SJSA1 (cell line): ENCODE results near the gene CPSF4L. TPM values are rescaled to one million over a fixed set of nuclear protein-coding genes. Genes with fewer than 3 reads are reported as not detected.
A peak's percentile ranks its signal among the peaks of the same experiment; 100 is the strongest.

Experiments
- DNase-seq, 2 experiments: peaks; one replicate each; pipeline ENCODE4 v3.0.0-alpha.2; 2015 to 2020; ENCODE audit warnings: low spot score in 2 of 2, low read depth in 1 of 2
- H3K27ac ChIP-seq: fragments of 250-450 bp; sonication (Bioruptor Pico); 2 replicates; pipeline ENCODE4 v1.5.1; 2020; ENCODE audit warnings: mild to moderate bottlenecking, moderate library complexity
- H3K27me3 ChIP-seq: fragments of 250-450 bp; sonication (Bioruptor Pico); replicated peaks from 2 replicates; pipeline ENCODE4 v1.5.1; 2020; ENCODE audit warnings: mild to moderate bottlenecking, moderate library complexity
- H3K36me3 ChIP-seq: fragments of 250-450 bp; sonication (Bioruptor Pico); 2 replicates; pipeline ENCODE4 v1.5.1; 2020; ENCODE audit warnings: mild to moderate bottlenecking
- H3K4me1 ChIP-seq: fragments of 250-450 bp; sonication (Bioruptor Pico); replicated peaks from 2 replicates; pipeline ENCODE4 v1.6.1; 2021; ENCODE audit warnings: mild to moderate bottlenecking
- H3K4me3 ChIP-seq: fragments of 250-450 bp; sonication (Bioruptor Pico); 2 replicates; pipeline ENCODE4 v1.5.1; 2020; ENCODE audit warnings: mild to moderate bottlenecking
- H3K9me3 ChIP-seq: fragments of 250-450 bp; sonication (Bioruptor Pico); replicated peaks from 2 replicates; pipeline ENCODE4 v1.5.1; 2020; ENCODE audit warnings: mild to moderate bottlenecking
- total RNA-seq: library from RNA; depleted of rRNA; stranded (reverse); fragments of >200 nt; shearing (Covaris generic); gene quantifications from 2 replicates; pipeline ENCODE4 v1.2.3, GENCODE V29; 2014

The CPSF4L gene
- total RNA-seq, 1 experiment from 2014 or later, result 0.21 TPM

DNA sequence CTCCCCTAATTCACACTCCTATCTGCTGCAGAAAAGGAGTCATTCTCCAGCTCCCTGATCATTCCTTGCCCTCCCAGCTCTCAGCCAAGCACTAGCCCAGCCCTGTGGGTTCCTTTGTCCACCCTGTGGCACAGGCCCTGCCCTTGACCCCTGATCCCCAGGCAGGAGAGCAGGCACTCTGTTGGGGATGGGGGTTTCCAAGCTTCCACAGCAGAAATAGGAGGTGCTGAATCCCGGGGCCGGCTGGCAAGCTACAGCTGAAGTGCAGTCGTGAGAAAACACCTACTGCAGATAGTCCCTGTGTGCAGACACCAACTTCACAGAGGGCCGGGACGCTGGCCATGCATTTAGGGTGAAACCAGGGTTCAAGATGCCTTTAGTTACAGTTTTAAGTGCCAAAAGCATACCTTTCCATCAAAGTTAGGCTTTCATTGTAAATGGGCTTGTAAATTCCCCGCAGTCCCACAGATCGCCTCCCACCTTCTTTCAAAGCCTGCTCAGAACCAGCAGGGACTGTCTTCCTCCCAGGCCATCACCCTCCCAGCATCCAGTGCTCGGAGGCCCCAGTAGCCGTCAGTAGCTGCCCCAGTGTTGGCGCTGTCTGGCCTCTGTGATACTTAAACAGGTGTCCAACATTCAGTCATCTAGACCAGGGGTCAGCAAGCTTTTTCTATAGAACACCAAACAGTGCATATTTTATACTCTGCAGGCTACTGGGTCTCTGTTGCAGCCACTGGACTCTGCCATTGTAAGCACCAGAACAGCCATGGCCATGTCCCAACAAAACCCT lies 10.6 kb downstream of the CPSF4L start:
- peaks cover 5% of the 10 kb centered on the region for H3K4me1 ChIP-seq
- no peak overlapping the region for H3K4me3 ChIP-seq

DNA sequence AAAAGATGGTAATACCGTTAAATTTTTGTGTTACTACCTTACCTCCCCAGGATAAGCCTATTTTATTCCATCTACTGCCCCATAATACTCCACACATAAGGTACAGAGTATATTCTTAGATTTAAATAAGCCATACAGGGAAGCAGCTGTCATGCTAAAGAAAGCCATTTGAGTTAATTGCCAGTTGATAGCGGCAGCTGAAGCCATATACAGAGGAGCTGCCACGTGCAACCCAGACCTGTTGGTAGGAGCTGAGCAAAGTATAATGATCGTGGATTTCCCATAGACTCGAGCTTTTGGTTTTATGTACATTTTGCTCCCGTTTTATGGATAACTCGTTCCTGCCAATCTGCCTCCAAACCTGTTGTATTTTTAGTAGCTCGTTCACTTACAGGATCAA lies 12.0 kb downstream of the CPSF4L start:
- Histone ChIP-seq H3K9me3 (no peaks in the 10 kb centered on the region), H3K27ac (no peak overlapping the region), H3K27me3 (no peaks in the 10 kb centered on the region), H3K4me1 (no peaks in the 10 kb centered on the region), H3K36me3 (peaks cover 32% of the 10 kb centered on the region), H3K4me3 (no peak overlapping the region)
- no peak for DNase-seq

More for the DNA sequence above, 10.6 kb downstream of the CPSF4L start:
- no peaks in the 10 kb centered on the region for H3K27me3 ChIP-seq
- H3K27ac ChIP-seq, result no peak overlapping the region
- H3K9me3 ChIP-seq, result no peaks in the 10 kb centered on the region
- peaks cover 19% of the 10 kb centered on the region for H3K36me3 ChIP-seq
- DNase-seq, result no peak

- Histone ChIP-seq H3K27ac (no peak overlapping the region), H3K36me3 (peaks cover 38% of the 10 kb centered on the region), H3K27me3 (no peaks in the 10 kb centered on the region), H3K9me3 (no peaks in the 10 kb centered on the region), H3K4me1 (no peaks in the 10 kb centered on the region), H3K4me3 (no peak overlapping the region)
- no peak for DNase-seq
Observed at GRCh38 chr17:73248532-73248931, 13.1 kb downstream of the CPSF4L start.

- H3K36me3 ChIP-seq, result peaks cover 40% of the 10 kb centered on the region
- H3K9me3 ChIP-seq, result no peaks in the 10 kb centered on the region
- no peak overlapping the region for H3K27ac ChIP-seq
- DNase-seq, result no peak
- H3K4me3 ChIP-seq, result no peak overlapping the region
- H3K27me3 ChIP-seq, result no peaks in the 10 kb centered on the region
- H3K4me1 ChIP-seq, result no peaks in the 10 kb centered on the region
Observed at GRCh38 chr17:73247726-73248125, 14.0 kb downstream of the CPSF4L start.

GRCh38 chr17:73240561-73240960 lies 21.1 kb downstream of the CPSF4L start:
- Histone ChIP-seq H3K27ac (no peak overlapping the region), H3K9me3 (no peaks in the 10 kb centered on the region), H3K4me1 (no peaks in the 10 kb centered on the region), H3K36me3 (peaks cover 84% of the 10 kb centered on the region), H3K27me3 (no peaks in the 10 kb centered on the region), H3K4me3 (no peak overlapping the region)
- no peak for DNase-seq

DNA sequence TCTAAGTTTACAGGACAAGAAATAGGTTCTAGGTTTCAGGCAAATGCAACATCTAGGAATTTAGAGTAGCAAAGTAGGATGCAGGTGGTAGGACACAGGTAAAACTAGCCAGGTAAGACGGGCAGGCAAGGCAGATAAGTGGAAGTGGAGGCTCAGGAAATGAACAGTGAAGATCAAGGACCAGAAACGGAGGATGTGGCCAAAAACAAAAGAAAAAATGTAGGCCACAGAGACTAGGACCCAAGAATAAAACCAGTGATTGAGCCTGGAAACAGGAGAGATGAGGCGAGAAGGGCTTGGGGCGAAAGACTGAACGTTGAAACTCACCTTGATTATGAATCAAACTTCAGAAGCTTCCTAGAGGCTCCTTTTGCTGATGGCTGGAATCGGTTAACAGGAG lies 24.0 kb downstream of the CPSF4L start:
- DNase-seq, result no peak
- peaks cover 80% of the 10 kb centered on the region for H3K36me3 ChIP-seq
- H3K4me1 ChIP-seq, result peaks cover 7% of the 10 kb centered on the region
- H3K4me3 ChIP-seq, result no peak overlapping the region
- no peaks in the 10 kb centered on the region for H3K9me3 ChIP-seq
- H3K27ac ChIP-seq, result no peak overlapping the region
- no peaks in the 10 kb centered on the region for H3K27me3 ChIP-seq

GRCh38 chr17:73234736-73235135 lies 26.9 kb downstream of the CPSF4L start:
- Histone ChIP-seq H3K36me3 (peaks cover 61% of the 10 kb centered on the region), H3K4me3 (no peak overlapping the region), H3K27me3 (no peaks in the 10 kb centered on the region), H3K9me3 (no peaks in the 10 kb centered on the region), H3K27ac (no peak overlapping the region), H3K4me1 (peaks cover 18% of the 10 kb centered on the region)
- DNase-seq, result no peak

GRCh38 chr17:73232587-73233373 lies 28.9 kb downstream of the CPSF4L start:
- Histone ChIP-seq H3K4me3 (peak overlapping the region; percentile 81), H3K27me3 (no peaks in the 10 kb centered on the region), H3K27ac (peak overlapping the region; percentile 55), H3K36me3 (peaks cover 54% of the 10 kb centered on the region), H3K4me1 (peaks cover 36% of the 10 kb centered on the region), H3K9me3 (no peaks in the 10 kb centered on the region)
- peak; percentile 66 to 69 for DNase-seq

DNA sequence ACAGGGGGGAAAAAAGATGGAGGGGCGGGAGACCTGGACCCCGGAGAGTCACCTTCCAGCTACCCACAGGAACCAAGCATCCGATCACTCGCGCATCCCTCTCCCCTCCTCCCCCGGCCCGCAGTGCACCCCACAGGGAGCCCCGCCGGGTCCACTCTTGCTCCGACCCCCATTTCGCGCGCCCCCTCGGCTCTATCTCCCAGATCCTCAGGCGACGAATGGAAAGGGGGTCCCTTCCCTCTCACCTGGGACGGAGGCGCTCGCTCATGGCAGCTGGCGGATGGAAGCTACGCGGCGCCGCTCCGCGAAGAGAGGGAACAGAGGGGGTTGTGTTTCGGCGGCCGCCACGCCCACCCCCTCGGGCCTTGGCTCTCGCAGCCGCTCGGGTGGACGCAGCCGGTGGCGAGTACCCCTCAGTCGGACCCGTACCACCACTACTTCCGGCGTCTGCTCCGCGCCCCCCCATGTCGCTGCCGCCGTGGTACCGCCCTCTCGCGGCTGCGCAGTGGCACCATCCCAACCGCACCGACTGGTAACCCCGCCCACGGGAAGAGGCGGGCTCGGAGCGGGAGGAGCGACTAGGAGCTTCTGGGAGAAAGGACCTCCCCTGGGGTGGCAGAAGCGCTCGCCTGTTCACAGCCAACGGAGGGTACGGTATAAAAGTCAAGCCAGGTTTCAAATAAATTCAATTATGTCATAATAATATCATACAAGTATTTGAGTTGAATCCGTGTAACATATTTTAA lies 29.7 kb downstream of the CPSF4L start:
- H3K4me3 ChIP-seq, result peak overlapping the region; percentile 81
- DNase-seq, result peak; percentile 99
- H3K9me3 ChIP-seq, result no peaks in the 10 kb centered on the region
- H3K27ac ChIP-seq, result peak overlapping the region; percentile 55
- peaks cover 44% of the 10 kb centered on the region for H3K4me1 ChIP-seq
- no peaks in the 10 kb centered on the region for H3K27me3 ChIP-seq
- peaks cover 51% of the 10 kb centered on the region for H3K36me3 ChIP-seq

DNA sequence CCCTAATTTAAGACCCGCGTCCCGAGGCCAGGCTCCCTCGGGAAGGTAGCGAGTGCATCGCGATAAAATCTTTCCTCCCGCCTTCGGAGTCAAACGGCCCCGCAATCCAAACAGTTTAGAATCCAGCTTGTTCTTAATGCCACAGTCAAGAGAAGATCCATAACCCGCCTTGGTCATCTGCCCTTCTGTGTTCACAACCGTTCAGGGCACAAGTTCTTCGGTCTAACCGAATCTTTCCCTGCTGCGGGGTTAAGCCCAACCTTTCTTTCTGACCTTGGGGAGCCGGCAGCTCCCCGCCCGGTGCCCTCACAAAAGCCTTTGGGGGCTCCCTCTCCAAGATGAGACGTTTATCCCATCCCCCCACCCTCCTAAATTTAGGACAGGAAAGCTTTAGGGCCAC lies 30.3 kb downstream of the CPSF4L start:
- Histone ChIP-seq H3K27ac (peak overlapping the region; percentile 55), H3K4me1 (peaks cover 50% of the 10 kb centered on the region), H3K36me3 (peaks cover 46% of the 10 kb centered on the region), H3K4me3 (peak overlapping the region; percentile 81), H3K9me3 (no peaks in the 10 kb centered on the region), H3K27me3 (no peaks in the 10 kb centered on the region)
- peak; percentile 50 to 59 for DNase-seq

DNA sequence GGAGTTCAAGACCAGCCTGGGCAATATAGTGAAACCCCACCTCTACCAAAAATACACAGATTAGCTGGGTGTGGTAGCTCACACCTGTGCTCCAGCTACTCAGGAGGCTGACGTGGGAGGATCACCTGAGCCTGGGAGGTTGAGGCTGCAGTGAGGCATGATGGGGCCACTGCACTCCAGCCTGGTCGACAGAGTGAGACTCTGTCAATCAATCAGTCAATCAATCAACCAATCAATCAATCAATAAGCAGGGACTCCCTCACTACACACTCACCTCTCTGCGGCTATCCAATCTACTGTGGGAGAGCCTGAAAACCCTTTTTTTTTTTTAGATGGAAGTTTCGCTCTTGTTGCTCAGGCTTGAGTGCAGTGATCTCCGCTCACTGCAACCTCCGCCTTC lies 31.6 kb downstream of the CPSF4L start:
- no peaks in the 10 kb centered on the region for H3K27me3 ChIP-seq
- H3K36me3 ChIP-seq, result peaks cover 40% of the 10 kb centered on the region
- no peak for DNase-seq
- peaks cover 61% of the 10 kb centered on the region for H3K4me1 ChIP-seq
- no peaks in the 10 kb centered on the region for H3K9me3 ChIP-seq
- H3K4me3 ChIP-seq, result no peak overlapping the region
- H3K27ac ChIP-seq, result no peak overlapping the region

DNA sequence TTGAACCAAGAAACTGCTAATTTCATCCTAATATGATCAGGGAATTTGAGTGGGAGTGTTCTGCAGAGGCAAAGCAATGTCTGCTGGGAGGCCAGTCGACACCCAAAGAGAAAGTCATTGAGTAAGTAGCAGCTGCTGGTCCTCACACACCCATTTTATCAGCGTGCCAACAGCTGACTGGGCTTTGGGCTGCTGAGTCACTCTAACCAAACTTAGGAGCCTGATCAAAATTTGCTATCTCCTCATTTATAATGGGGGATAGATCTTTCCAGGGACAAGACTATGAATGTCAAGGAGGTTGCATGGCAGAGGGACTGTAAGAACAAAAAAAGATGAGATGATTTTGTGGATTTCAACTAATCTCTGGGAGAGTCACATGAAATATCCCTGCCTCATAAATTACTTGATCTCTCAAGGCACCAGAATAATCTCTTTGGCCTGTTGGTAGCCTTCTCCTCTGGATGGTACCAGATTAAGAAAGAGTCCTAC lies 32.9 kb downstream of the CPSF4L start:
- Histone ChIP-seq H3K9me3 (no peaks in the 10 kb centered on the region), H3K4me3 (no peak overlapping the region), H3K4me1 (peaks cover 72% of the 10 kb centered on the region), H3K36me3 (peaks cover 37% of the 10 kb centered on the region), H3K27ac (peak overlapping the region; percentile 50), H3K27me3 (no peaks in the 10 kb centered on the region)
- peak; percentile 67 to 76 for DNase-seq

DNA sequence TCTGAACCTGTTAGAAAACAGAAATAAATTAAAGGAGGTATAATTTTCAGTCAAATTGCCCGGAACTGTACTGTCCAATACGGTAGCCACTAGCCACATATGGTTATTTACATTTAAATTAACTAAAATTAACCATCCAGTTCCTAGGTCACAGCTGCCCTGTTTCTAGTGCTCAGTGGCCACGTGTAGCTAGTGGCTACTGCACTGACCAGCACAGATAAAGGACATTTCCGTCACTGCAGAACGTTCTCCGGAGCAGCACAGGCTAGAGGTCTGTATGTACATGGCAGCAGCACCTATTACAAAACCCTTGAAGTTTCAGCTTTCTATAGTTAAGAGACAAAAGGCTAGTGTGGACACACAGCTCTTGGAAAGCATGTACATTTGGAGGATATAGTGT lies 33.7 kb downstream of the CPSF4L start:
- Histone ChIP-seq H3K4me1 (peaks cover 67% of the 10 kb centered on the region), H3K9me3 (no peaks in the 10 kb centered on the region), H3K27me3 (no peaks in the 10 kb centered on the region), H3K4me3 (no peak overlapping the region), H3K27ac (peak overlapping the region; percentile 8; the same call in 1 of the 2 replicates), H3K36me3 (peaks cover 42% of the 10 kb centered on the region)
- peak in 1 of 2 experiments; percentile 37 for DNase-seq
